HG03558 (cell line): ENCODE data around the gene MED27.

Experiments used
- ATAC-seq: cut with Tn5 transposase; IDR thresholded peaks from one replicate; pipeline ENCODE4 v1.9.1; 2021; ENCODE audit warnings: moderate number of reproducible peaks; ENCODE audit not compliant: unreplicated experiment; ENCODE audit errors: extremely low read depth

MED27 gene

DNA sequence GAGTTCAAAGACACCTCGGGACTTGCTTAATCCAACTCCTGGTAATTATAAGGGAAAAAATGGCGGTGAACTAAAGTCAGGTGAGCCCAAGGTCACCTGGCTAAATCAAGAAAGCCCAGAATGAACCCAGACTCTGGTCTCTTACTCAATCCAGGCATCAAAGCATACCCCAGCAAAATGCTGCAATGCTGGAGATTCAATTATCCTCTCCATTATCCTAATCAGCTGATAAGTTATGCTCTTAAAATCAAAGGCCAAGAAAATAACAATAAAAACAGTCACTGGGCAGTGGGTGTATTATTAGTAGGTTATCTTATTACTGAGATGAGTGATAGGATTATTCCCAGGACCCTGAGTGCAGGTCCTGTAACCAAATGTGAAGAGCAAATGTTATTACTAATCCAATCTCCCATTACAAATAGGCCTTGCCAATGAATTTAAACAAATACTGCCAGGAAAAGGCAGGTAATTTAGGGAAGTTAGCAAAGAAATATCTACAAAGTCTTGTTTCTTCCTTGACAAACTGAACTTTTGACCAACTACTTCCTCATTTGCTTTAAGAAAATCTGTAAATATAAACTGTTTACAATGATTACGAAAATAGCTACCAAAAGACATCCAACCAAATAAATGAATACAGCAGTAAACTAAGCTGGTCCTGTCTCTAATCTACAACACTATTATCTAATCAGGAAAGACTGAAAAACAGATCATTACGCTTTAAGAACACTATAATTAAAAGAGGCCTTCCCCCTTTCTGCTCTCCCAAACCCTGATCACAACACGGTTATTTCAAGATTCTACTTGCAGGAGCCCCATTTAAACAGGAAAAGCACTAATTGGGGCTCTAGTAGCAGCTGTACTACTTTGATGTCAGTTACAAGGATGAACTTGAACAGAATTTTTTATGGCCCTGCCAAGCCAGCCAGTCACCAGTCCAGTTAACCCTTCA, 103.2 kb downstream of the MED27 start:
- ATAC-seq, result no peak

DNA sequence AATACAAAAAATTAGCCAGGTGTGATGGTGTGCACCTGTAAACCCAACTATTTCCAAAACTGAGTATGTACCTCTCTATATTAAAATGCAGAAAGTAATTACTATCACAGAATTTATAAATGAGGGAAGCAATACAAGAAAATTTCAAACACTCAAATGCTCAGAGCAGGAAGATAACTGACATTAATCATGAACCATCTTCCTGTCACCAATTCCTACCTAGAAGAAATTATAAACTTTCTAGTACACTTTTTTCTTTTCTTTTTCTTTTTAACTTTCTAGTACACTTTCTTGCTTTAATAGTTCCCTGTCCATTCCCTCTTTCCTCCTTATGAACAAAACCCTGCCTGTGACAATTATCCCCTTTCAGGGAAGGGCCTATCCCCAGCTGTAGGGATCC, 106.8 kb downstream of the MED27 start:
- no peak for ATAC-seq

DNA sequence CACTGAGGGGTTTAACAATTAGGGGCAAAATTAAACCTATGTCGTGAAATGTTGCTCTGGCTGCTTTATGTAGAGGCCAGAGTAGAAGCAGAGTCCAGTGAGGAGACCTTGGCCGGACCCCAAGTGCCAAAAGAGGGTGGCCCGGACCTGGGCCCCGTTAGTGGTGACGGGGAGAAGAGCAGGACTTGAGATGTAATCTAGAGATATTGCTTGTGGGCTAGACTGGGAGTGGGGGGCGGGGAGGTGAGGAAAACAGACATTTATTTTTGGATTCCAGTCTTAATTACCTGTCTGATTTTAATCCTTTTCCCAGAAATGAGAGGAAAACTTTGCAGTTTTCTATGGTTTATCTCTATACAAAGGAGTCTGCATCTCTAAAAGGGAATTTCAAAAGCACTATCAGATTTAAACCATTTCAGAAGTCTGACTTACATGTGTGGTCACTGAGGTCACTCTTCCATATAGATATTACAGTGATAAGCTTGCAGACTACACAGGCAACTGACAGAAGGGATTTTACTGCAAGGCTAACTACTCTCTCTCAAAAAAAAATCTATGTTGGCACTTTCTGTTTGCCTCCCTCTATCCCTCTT, 108.1 kb downstream of the MED27 start:
- no peak for ATAC-seq

GRCh38 chr9:131969469-131969989, 110.1 kb downstream of the MED27 start:
- no peak for ATAC-seq

- no peak for ATAC-seq
Observed at GRCh38 chr9:131968632-131969031, 111.0 kb downstream of the MED27 start.

DNA sequence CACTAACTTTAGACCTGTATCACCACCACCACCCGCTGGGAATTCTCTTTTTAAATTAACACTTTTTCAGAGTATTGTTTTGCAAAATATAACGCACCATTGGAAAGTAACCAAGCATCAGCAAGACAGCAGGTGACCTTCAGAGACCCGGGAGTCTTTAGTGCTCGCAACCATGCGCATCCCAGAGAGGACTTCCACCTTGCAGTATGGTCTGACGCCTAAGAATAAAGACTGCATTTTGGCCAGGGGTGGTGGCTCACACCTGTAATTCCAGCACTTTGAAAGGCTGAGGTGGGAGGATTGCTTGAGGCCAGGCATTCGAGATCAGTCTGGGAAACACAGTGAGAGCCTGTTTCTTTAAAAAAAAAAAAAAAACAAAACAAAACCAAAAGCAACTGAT, 113.8 kb downstream of the MED27 start:
- no peak for ATAC-seq

DNA sequence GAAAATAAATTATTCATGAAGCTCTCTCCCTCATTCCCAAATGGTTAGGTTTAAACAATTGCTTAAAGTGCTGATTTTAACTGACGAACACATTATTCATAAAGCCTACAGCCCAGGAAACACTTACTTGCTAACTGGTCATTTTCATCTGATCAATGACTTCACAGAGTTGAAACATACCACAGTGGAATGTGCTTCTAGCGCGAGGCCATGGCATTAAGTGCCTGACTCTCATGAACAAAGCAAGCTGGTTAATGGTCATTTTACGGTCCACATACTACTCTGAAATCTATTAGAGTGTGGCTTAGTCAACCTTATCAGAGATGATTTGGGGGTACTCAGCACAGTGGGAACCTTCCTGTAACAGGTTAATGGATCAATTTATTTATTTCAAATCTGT, 114.6 kb downstream of the MED27 start:
- ATAC-seq, result no peak

GRCh38 chr9:131963072-131964030, 116.3 kb downstream of the MED27 start:
- no peak for ATAC-seq

- ATAC-seq, result no peak
Observed at GRCh38 chr9:131961496-131961880, 118.2 kb downstream of the MED27 start.

GRCh38 chr9:131960851-131961495, 118.7 kb downstream of the MED27 start:
- ATAC-seq, result no peak

DNA sequence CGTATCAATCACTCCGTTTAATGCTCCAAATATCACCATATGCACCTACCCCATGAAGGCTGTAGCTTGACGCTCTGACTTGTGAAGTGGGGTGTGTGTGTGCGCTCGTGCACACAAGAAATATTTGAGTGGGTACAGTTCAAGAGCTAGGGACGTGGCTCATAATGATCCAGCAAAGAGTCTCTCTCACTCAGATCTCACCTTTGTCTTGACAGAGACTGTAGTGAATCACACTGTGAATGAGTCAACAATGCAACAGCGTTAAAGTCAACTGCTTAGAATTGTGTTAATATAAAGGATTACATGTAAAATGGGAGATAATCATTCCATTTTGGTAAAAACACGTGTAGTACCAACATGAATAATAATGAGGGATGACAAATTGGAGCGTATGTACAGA, 119.4 kb downstream of the MED27 start:
- no peak for ATAC-seq

DNA sequence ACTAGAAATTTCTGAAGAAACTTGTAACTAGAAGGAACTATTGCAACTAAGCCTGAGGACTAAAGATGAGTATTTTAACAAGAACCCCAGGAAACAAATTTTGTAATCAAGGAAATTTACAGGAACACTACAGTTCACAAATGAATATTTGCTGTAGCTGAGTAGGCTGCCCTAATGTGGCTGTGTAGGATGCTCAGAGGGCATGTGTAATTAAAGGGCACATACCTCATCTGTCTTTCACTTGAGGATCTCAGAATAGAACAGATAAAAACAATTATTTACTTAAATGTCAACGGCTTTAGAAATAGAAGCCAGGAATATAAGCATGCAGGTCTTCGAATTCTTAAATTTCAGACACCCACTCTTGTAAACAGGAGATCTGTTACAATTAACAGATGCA, 119.8 kb downstream of the MED27 start:
- ATAC-seq, result no peak

DNA sequence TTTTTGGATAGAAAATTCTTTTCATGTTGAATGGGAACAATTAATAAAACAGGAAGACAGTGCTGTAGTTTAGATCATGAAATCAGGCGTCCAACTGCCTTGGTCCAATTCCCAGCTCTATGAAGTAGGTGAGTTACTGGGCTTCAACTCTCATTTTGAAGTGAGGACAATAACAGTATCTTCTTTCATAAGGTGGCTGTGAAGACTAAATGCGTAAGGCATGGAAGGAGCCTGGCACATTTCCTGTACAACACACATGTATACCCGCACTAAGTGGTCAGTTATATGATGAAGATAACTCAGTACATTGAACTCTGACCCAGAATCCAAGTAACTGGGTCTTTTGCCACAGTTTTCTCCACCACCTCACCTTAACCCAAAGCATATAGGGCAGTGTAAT, 120.6 kb downstream of the MED27 start:
- ATAC-seq, result no peak

- ATAC-seq, result no peak
Observed at GRCh38 chr9:131954299-131954698, 125.4 kb downstream of the MED27 start.

DNA sequence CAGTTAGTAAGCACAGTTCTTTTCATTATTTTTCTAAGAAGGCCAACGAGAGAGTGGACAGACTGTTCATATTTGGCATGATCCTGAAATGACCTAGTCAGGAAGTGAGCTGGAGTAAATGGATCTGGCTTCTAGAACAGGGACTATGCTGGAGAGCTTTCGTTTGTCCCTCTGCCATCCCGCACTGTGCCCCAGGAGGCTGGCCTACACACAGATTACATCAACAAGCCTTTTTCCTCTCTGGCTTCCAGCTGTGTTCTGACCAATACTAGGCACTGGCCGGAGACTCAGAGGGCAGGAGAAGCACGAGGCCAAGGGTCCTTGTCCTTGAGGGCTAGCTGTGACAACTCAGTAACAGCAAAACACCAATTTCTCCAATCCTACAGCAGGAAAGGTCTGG, 127.8 kb downstream of the MED27 start:
- ATAC-seq, result no peak

DNA sequence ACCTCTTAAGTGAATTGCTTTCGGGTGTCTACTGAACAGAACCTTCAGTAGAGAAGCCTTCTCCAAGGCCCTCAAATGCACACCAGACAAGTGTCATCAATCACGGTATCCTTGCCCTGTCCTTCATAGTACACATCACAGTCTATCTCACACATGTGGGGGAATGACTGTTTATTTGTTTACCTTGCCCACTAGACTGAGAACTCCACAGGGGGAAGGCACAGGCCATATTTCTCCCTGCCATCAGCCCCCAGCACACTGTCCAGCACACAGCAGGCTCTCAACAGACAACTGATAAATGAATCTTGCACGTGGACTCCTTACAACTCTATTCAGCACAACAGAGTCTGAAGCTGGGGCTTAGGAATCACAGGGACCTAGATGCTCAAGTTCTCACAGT, 128.5 kb downstream of the MED27 start:
- no peak for ATAC-seq

GRCh38 chr9:131950487-131950886, 129.2 kb downstream of the MED27 start:
- no peak for ATAC-seq

- no peak for ATAC-seq
Observed at GRCh38 chr9:131946180-131946579, 133.5 kb downstream of the MED27 start.

DNA sequence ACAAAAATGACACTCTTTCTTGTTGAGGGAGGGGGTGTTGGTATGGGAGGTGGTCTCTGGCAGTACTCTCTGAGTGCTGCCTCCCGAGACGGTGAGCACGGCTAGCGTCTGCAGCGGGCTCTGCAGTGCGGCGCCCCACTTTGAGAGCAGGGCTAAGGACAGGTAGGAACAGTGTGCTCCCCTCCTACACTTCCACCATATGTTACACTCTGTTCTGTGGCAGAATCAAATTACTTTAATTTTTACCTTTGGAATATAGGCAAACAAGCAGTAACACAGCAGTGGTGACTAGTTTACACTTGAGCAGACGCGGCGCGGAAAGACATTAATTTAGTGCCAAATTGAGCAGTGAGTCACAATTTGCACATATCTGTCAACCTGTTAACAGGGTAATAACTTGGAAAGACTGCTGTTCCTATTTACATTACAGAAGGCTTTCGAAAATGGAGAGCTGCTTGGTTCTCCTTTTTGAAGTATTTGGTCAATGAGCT, 136.3 kb downstream of the MED27 start:
- no peak for ATAC-seq
